GM12878 (cell line): ENCODE results near the gene PRKAB1. TPM values are rescaled to one million over a fixed set of nuclear protein-coding genes. Genes with fewer than 3 reads are reported as not detected.

Source experiments
- ATAC-seq: fragments of 200-7000 bp; cut with Tn5 transposase; 3 replicates; pipeline ENCODE4 v1.9.1; 2020; ENCODE audit warnings: mild to moderate bottlenecking, moderate library complexity
- BruUV-seq: library from RNA; stranded (reverse); fragments of 400-500 nt; replicated peaks from 2 replicates; lab custom pipeline; 2021; lab: Mats Ljungman, UMichigan
- CTCF ChIA-PET: fragments of 300-600 bp; sonication (Branson Sonifier 250); formaldehyde crosslinking; extraction: SDS; loops from one replicate; lab custom pipeline; 2021; ENCODE audit warnings: inconsistent platforms; lab: Yijun Ruan, JAX
- POLR2A ChIA-PET: fragments of 350-600 bp; formaldehyde crosslinking; extraction: SDS; loops from one replicate; lab custom pipeline; 2021; ENCODE audit warnings: inconsistent platforms; lab: Charles Lee
- RAD21 ChIA-PET: fragments of 300-600 bp; sonication (Branson Sonifier 250); formaldehyde crosslinking; loops from one replicate; lab custom pipeline; 2023; ENCODE audit warnings: antibody characterized with exemption; ENCODE audit not compliant: unreplicated experiment; lab: Charles Lee
- SMC1A ChIA-PET: fragments of 300-600 bp; sonication (Branson Sonifier 250); formaldehyde crosslinking; loops from one replicate; lab custom pipeline; 2023; ENCODE audit not compliant: unreplicated experiment, uncharacterized antibody; lab: Charles Lee
- DNase-seq: peaks from one replicate; pipeline ENCODE4 v3.0.0-alpha.2; 2011; ENCODE audit warnings: low read depth, low spot score
- FAIRE-seq: peaks from 3 replicates; lab custom pipeline; 2011; peaks lifted over from hg19 to GRCh38; lab: Jason Lieb, UNC
- H2AFZ ChIP-seq: 2 replicates; pipeline ENCODE4 v1.6.0; 2011; ENCODE audit warnings: low read depth, low read length, control low read depth; ENCODE audit not compliant: control insufficient read depth
- H3K27ac ChIP-seq: 2 replicates; pipeline ENCODE4 v1.5.1; 2011; ENCODE audit warnings: control low read depth; ENCODE audit not compliant: control insufficient read depth, insufficient read depth
- H3K27me3 ChIP-seq, 2 experiments: replicated peaks in 1 of 2; 2 replicates each; pipeline versions ENCODE4 v1.6.0 to v1.6.1; 2011; ENCODE audit warnings: low read length in 1 of 2; ENCODE audit not compliant: control insufficient read depth in 2 of 2, insufficient read depth in 2 of 2
- H3K36me3 ChIP-seq, 2 experiments: 2 replicates each; pipeline ENCODE4 v1.5.1; 2011; ENCODE audit warnings: low read length in 1 of 2; ENCODE audit not compliant: control insufficient read depth in 2 of 2, insufficient read depth in 2 of 2
- H3K4me1 ChIP-seq: 2 replicates; pipeline ENCODE4 v1.6.1; 2011; ENCODE audit warnings: mild to moderate bottlenecking, low read length, moderate library complexity, mixed read lengths; ENCODE audit not compliant: control insufficient read depth, insufficient read depth
- H3K4me2 ChIP-seq: 2 replicates; pipeline ENCODE4 v1.6.0; 2011; ENCODE audit warnings: control low read depth; ENCODE audit not compliant: control insufficient read depth, insufficient read depth
- H3K4me3 ChIP-seq: fragments of 200-600 bp; sonication (generic); 2 replicates; pipeline ENCODE4 v1.5.1; 2016
- H3K79me2 ChIP-seq: 2 replicates; pipeline ENCODE4 v1.6.0; 2011; ENCODE audit warnings: low read length; ENCODE audit not compliant: control insufficient read depth, insufficient read depth
- H3K9ac ChIP-seq: 2 replicates; pipeline ENCODE4 v1.8.0; 2011; ENCODE audit warnings: low read length, control low read depth, mixed read lengths; ENCODE audit not compliant: control insufficient read depth, insufficient read depth
- H3K9me3 ChIP-seq: replicated peaks from 3 replicates; pipeline ENCODE4 v1.5.1; 2011; ENCODE audit warnings: mild to moderate bottlenecking, low read length; ENCODE audit not compliant: control insufficient read depth, insufficient read depth
- H4K20me1 ChIP-seq: 2 replicates; pipeline ENCODE4 v1.6.0; 2011; ENCODE audit not compliant: control insufficient read depth, insufficient read depth
- ASH2L ChIP-seq: fragments of 300-600, 200-600 bp; sonication (generic); IDR thresholded peaks from 2 replicates; pipeline ENCODE4 v1.6.1; 2017; ENCODE audit warnings: low read depth, mild to moderate bottlenecking, borderline replicate concordance
- BACH1 ChIP-seq: fragments of 450-650 bp; IDR thresholded peaks from 2 replicates; pipeline ENCODE4 v1.6.1; 2017; ENCODE audit warnings: mild to moderate bottlenecking, borderline replicate concordance
- BHLHE40 ChIP-seq, 2 experiments: fragments of 450-650 bp in 1 of 2; IDR thresholded peaks; 2 replicates each; pipeline ENCODE4 v1.6.1; 2011 to 2017; ENCODE audit warnings: low read depth in 2 of 2, borderline replicate concordance in 1 of 2, improper control_type of control experiment in 1 of 2, low read length in 1 of 2, mild to moderate bottlenecking in 1 of 2
- CEBPB ChIP-seq, 2 experiments: fragments of 150-350 bp in 1 of 2; IDR thresholded peaks; 2 replicates each; pipeline ENCODE4 v1.6.1; 2012 to 2014; ENCODE audit warnings: low read depth in 2 of 2, low read length in 2 of 2, borderline replicate concordance in 1 of 2, inconsistent platforms in 1 of 2
- ELK1 ChIP-seq: IDR thresholded peaks from 2 replicates; pipeline ENCODE4 v1.6.1; 2012; ENCODE audit warnings: low read depth, low read length, improper control_type of control experiment
- EP300 ChIP-seq, 2 experiments: fragments of 150-350 bp in 1 of 2; IDR thresholded peaks; 2 replicates each; pipeline ENCODE4 v1.6.1; 2011 to 2012; ENCODE audit warnings: low read depth in 2 of 2, low read length in 2 of 2, borderline replicate concordance in 1 of 2, improper control_type of control experiment in 1 of 2, inconsistent platforms in 1 of 2; ENCODE audit not compliant: control insufficient read depth in 1 of 2
- JUND ChIP-seq: IDR thresholded peaks from 2 replicates; pipeline ENCODE4 v1.6.1; 2012; ENCODE audit warnings: low read depth, mild to moderate bottlenecking, low read length, improper control_type of control experiment, moderate library complexity
- MYB ChIP-seq: fragments of 150-350 bp; IDR thresholded peaks from 2 replicates; pipeline ENCODE4 v1.6.1; 2014; ENCODE audit warnings: mild to moderate bottlenecking, low read depth, low read length, borderline replicate concordance
- NFYB ChIP-seq: IDR thresholded peaks from 2 replicates; pipeline ENCODE4 v1.6.1; 2011; ENCODE audit warnings: low read depth, mild to moderate bottlenecking, low read length, improper control_type of control experiment, moderate library complexity; ENCODE audit not compliant: insufficient read depth
- PAX8 ChIP-seq: fragments of 450-650 bp; IDR thresholded peaks from 2 replicates; pipeline ENCODE4 v1.6.1; 2017; ENCODE audit warnings: mild to moderate bottlenecking, moderate library complexity
- SPI1 ChIP-seq: IDR thresholded peaks from 2 replicates; pipeline ENCODE4 v1.6.1; 2011; ENCODE audit warnings: low read depth, mild to moderate bottlenecking, low read length, moderate library complexity, borderline replicate concordance; ENCODE audit not compliant: insufficient read depth
- SRF ChIP-seq, 2 experiments: IDR thresholded peaks; 2 replicates each; pipeline ENCODE4 v1.6.1; 2011; ENCODE audit warnings: low read depth in 2 of 2, low read length in 2 of 2, mild to moderate bottlenecking in 1 of 2, moderate library complexity in 1 of 2
- ZBTB11 ChIP-seq: fragments of 450-650 bp; formaldehyde crosslinking; IDR thresholded peaks from 2 replicates; pipeline ENCODE4 v1.5.0; 2022; ENCODE audit warnings: mild to moderate bottlenecking, missing genetic modification characterization
- ZNF274 ChIP-seq: IDR thresholded peaks from one replicate; pipeline ENCODE4 v1.8.0; 2011; ENCODE audit not compliant: insufficient read length, insufficient read depth
- whole genome bisulfite sequencing: methylation state at CpG from one replicate; pipeline ENCODE4 v1.1.6; 2016; ENCODE audit warnings: low lambda C conversion rate; ENCODE audit not compliant: insufficient replicate concordance, insufficient coverage; ENCODE audit errors: missing lambda C conversion rate; 5-methylcytosine and 5-hydroxymethylcytosine counted together
- in situ Hi-C: fragments of 300-500 bp; cut with MboI; formaldehyde crosslinking; loops from 9 replicates; pipeline ENCODE4 v1.14.3; 2018; ENCODE audit warnings: mixed read lengths
- intact Hi-C: fragments of 100-400 bp; cut with micrococcal nuclease; formaldehyde crosslinking; loops from one replicate; pipeline ENCODE4 v1.14.2; 2022; ENCODE audit not compliant: unreplicated experiment
- polyA plus RNA-seq, 11 experiments: library from polyadenylated mRNA; depleted of rRNA in 4 of 11; unstranded in 6 of 11; stranded (reverse) in 5 of 11; fragments of >200 nt; fragmentation: Nextera tagmentation in 4 of 11; fragmentation: Illumina TruSeq in 1 of 11; extraction: Ambion mirVana in 4 of 11; extraction: Trizol in 1 of 11; gene quantifications; 1 replicate in 1 of 11; 2 replicates in 10 of 11; pipeline versions ENCODE4 v1.2.1 to v1.2.3, GENCODE V29; 2011 to 2016; ENCODE audit warnings: inconsistent platforms in 2 of 11, missing spikeins in 2 of 11, low read depth in 1 of 11
- total RNA-seq, 4 experiments: library from RNA; depleted of rRNA in 3 of 4; stranded (reverse); fragments of >200 nt in 3 of 4; fragmentation: Illumina TruSeq in 1 of 4; extraction: Trizol in 1 of 4; gene quantifications; 2 replicates each; pipeline versions ENCODE4 v1.2.1 to v1.2.3, GENCODE V29; 2013 to 2021
- TF ChIP-seq, protein P1 (sequence below): IDR thresholded peaks from 2 replicates; pipeline ENCODE4 v1.6.1; 2011; ENCODE audit warnings: borderline replicate concordance, low read depth, mild to moderate bottlenecking, moderate library complexity, mixed read lengths, low read length; ENCODE audit not compliant: insufficient read depth; ENCODE audit errors: extremely low read length

The PRKAB1 gene
- total and polyA plus RNA-seq, 10 of the 15 experiments (the other 5 are each of a cell fraction or from before 2014, with no cell fraction given) = 24.6 to 85.0 (median 50.6) TPM

GRCh38 chr12:119681728-119682638, 14.1 kb downstream of the PRKAB1 start:
- CTCF ChIA-PET = interaction anchor here (0.7 to 8.6 kb wide), 10 partner anchors 11 to 238 kb away, joined by 3 to 91 read pairs (median 8); partner anchors contain the start of gene PRKAB1
- no peaks in the 10 kb centered on the region for H4K20me1 ChIP-seq
- no peaks in the 10 kb centered on the region for H3K79me2 ChIP-seq
- intact Hi-C loops = no loop called here
- FAIRE-seq (peak; percentile 76), DNase-seq (peak; percentile 51), ATAC-seq (peak; percentile 93)
- peak overlapping the region; percentile 44 for H3K4me2 ChIP-seq
- SMC1A ChIA-PET = interaction anchor here (0.6 to 5.7 kb wide), 9 partner anchors 12 to 182 kb away, joined by 3 to 83 read pairs (median 4); partner anchors contain the start of gene PRKAB1
- no peaks in the 10 kb centered on the region for H3K9me3 ChIP-seq
- peaks cover 20% of the 10 kb centered on the region for H3K4me1 ChIP-seq
- RAD21 ChIA-PET = interaction anchor here (0.9 to 5.0 kb wide), 8 partner anchors 10 to 220 kb away, joined by 3 to 41 read pairs (median 4); partner anchors contain the start of gene PRKAB1
- POLR2A ChIA-PET = interaction anchor here (2.2 to 3.9 kb wide), 2 partner anchors 12 to 17 kb away, joined by 12 to 54 read pairs; partner anchors contain the start of gene PRKAB1
- in situ Hi-C loops = no loop called here
- peak overlapping the region; percentile 7; the same call in 1 of the 2 replicates for H3K9ac ChIP-seq
- 18% methylated on average over 9 of the region's 9 CpGs for WGBS
- H3K27ac ChIP-seq = peak overlapping the region; percentile 77
- no TSS peak for BruUV-seq
- peaks cover 17 to 21% of the 10 kb centered on the region in 2 experiments for H3K36me3 ChIP-seq
- no peak overlapping the region for H2AFZ ChIP-seq
- peak overlapping the region; percentile 9; the same call in 1 of the 2 replicates for H3K4me3 ChIP-seq
- no peaks in the 10 kb centered on the region for H3K27me3 ChIP-seq
- TF ChIP-seq JUND (no peak), EP300 (IDR thresholded peaks at IDR 0.05; ENCODE audit: borderline replicate concordance in 1 of 2, control insufficient read depth in 1 of 2, low read depth in 2 of 2, low read length in 2 of 2) (peak in 1 of 2 experiments; percentile 25; a peak in 1 of 4 replicates), BHLHE40 (IDR thresholded peaks at IDR 0.05; ENCODE audit: borderline replicate concordance in 1 of 2, low read depth in 2 of 2, low read length in 1 of 2) (no peak), ZBTB11 (CRISPR knock-in tag) (no peak), BACH1 (no peak), ASH2L (no peak), MYB (no peak), ELK1 (no peak), CEBPB (IDR thresholded peaks at IDR 0.05; ENCODE audit: borderline replicate concordance in 1 of 2, low read depth in 2 of 2, low read length in 2 of 2) (no peak), SPI1 (no peak), SRF (IDR thresholded peaks at IDR 0.05; ENCODE audit: low read depth in 2 of 2, low read length in 2 of 2) (no peak), NFYB (no peak), PAX8 (no peak), ZNF274 (no peak)
- TF ChIP-seq, protein P1, sequence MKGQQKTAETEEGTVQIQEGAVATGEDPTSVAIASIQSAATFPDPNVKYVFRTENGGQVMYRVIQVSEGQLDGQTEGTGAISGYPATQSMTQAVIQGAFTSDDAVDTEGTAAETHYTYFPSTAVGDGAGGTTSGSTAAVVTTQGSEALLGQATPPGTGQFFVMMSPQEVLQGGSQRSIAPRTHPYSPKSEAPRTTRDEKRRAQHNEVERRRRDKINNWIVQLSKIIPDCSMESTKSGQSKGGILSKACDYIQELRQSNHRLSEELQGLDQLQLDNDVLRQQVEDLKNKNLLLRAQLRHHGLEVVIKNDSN = no peak
